HCT116 (cell line): Measurements from ENCODE around the gene RNF166. TPM values are rescaled to one million over a fixed set of nuclear protein-coding genes. Genes with fewer than 3 reads are reported as not detected.

Experiments
- ATAC-seq: fragments of 200-7000 bp; cut with Tn5 transposase; 2 replicates; pipeline ENCODE4 v1.9.1; 2020; ENCODE audit warnings: mild to moderate bottlenecking, moderate library complexity
- BruUV-seq: library from RNA; stranded (reverse); fragments of 400-500 nt; replicated peaks from 2 replicates; lab custom pipeline; 2021; lab: Mats Ljungman, UMichigan
- CTCF ChIA-PET: fragments of 300-600 bp; sonication (Branson Sonifier 250); formaldehyde crosslinking; loops from one replicate; lab custom pipeline; 2021; ENCODE audit warnings: antibody characterized with exemption; lab: Charles Lee
- POLR2A ChIA-PET: fragments of 300-600, 350-600 bp; sonication (Branson Sonifier 250); formaldehyde crosslinking; loops from one replicate; lab custom pipeline; 2021; ENCODE audit warnings: antibody characterized with exemption; lab: Charles Lee
- RAD21 ChIA-PET, 2 experiments: fragments of 300-600 bp; sonication (Branson Sonifier 250); formaldehyde crosslinking; loops; one replicate each; lab custom pipeline; 2023; ENCODE audit warnings: low total read pairs in 2 of 2; ENCODE audit not compliant: uncharacterized antibody in 2 of 2, unreplicated experiment in 2 of 2, low non-redundant PET in 1 of 2; lab: Charles Lee
- DNase-seq: peaks from one replicate; pipeline ENCODE4 v3.0.0-alpha.2; 2010; ENCODE audit warnings: low read depth, low spot score
- H2AFZ ChIP-seq: fragments of 200-600 bp; shearing (Covaris generic), sonication (generic); 2 replicates; pipeline ENCODE4 v1.6.1; 2017; ENCODE audit warnings: low read depth, mixed run types, mixed read lengths, antibody characterized with exemption, low read length; ENCODE audit not compliant: poor library complexity, severe bottlenecking
- H3K27ac ChIP-seq: 2 replicates; pipeline ENCODE4 v1.5.1; 2012; ENCODE audit warnings: low read depth, low read length
- H3K27me3 ChIP-seq: fragments of 200-600 bp; sonication (generic); 2 replicates; pipeline ENCODE4 v1.6.1; 2016; ENCODE audit warnings: mixed run types, low read length, mixed read lengths; ENCODE audit not compliant: insufficient read depth
- H3K36me3 ChIP-seq, 2 experiments: fragments of 200-500 bp in 1 of 2; fragments of 200-600 bp in 1 of 2; sonication (Bioruptor generic) in 1 of 2; sonication (generic) in 1 of 2; 2 replicates each; pipeline versions ENCODE4 v1.5.1 to v1.6.1; 2014 to 2016; ENCODE audit warnings: low read length in 2 of 2, inconsistent platforms in 1 of 2, mixed read lengths in 1 of 2, mixed run types in 1 of 2; ENCODE audit not compliant: insufficient read depth in 2 of 2, control insufficient read depth in 1 of 2
- H3K4me1 ChIP-seq, 2 experiments: fragments of 200-600 bp in 1 of 2; sonication (generic) in 1 of 2; 2 replicates each; pipeline versions ENCODE4 v1.5.1 to v1.6.1; 2012 to 2017; ENCODE audit warnings: low read length in 2 of 2, inconsistent platforms in 1 of 2, mild to moderate bottlenecking in 1 of 2, mixed read lengths in 1 of 2, mixed run types in 1 of 2, moderate library complexity in 1 of 2; ENCODE audit not compliant: insufficient read depth in 2 of 2, control insufficient read depth in 1 of 2
- H3K4me2 ChIP-seq: fragments of 200-600 bp; sonication (generic); 2 replicates; pipeline ENCODE4 v1.6.1; 2017; ENCODE audit warnings: mixed run types, low read length, mixed read lengths
- H3K4me3 ChIP-seq, 2 experiments: fragments of 200-600 bp in 1 of 2; sonication (generic) in 1 of 2; replicated peaks in 1 of 2; 2 replicates each; pipeline ENCODE4 v1.5.1; 2011 to 2016; ENCODE audit warnings: low read length in 2 of 2, control low read depth in 1 of 2, low read depth in 1 of 2, mild to moderate bottlenecking in 1 of 2, mixed read lengths in 1 of 2, mixed run types in 1 of 2
- H3K79me2 ChIP-seq: fragments of 200-600 bp; sonication (generic); 2 replicates; pipeline ENCODE4 v1.6.1; 2017; ENCODE audit warnings: mild to moderate bottlenecking, mixed run types, low read length, moderate library complexity, mixed read lengths; ENCODE audit not compliant: insufficient read depth
- H3K9ac ChIP-seq: fragments of 200-600 bp; sonication (generic); 2 replicates; pipeline ENCODE4 v1.6.1; 2016; ENCODE audit warnings: low read length, mixed read lengths
- H3K9me2 ChIP-seq: fragments of 200-600 bp; sonication (generic), shearing (Covaris generic); 2 replicates; pipeline ENCODE4 v1.6.1; 2017; ENCODE audit warnings: mixed run types, mild to moderate bottlenecking, moderate library complexity; ENCODE audit not compliant: insufficient read depth
- H3K9me3 ChIP-seq, 2 experiments: fragments of 200-500 bp in 1 of 2; fragments of 200-600 bp in 1 of 2; sonication (Bioruptor generic) in 1 of 2; sonication (generic) in 1 of 2; 2 replicates each; pipeline ENCODE4 v1.6.1; 2014 to 2017; ENCODE audit warnings: low read length in 2 of 2, mixed read lengths in 2 of 2, inconsistent platforms in 1 of 2, low read depth in 1 of 2, mild to moderate bottlenecking in 1 of 2, mixed run types in 1 of 2, moderate library complexity in 1 of 2; ENCODE audit not compliant: control insufficient read depth in 1 of 2, insufficient read depth in 1 of 2
- H4K20me1 ChIP-seq: fragments of 200-600 bp; sonication (generic), shearing (Covaris generic); 2 replicates; pipeline ENCODE4 v1.6.1; 2017; ENCODE audit warnings: mixed run types, mild to moderate bottlenecking, moderate library complexity; ENCODE audit not compliant: insufficient read depth
- EGR1 ChIP-seq: IDR thresholded peaks from 2 replicates; pipeline ENCODE4 v1.6.1; 2012; ENCODE audit warnings: low read depth
- FOSL1 ChIP-seq: IDR thresholded peaks from 2 replicates; pipeline ENCODE4 v1.6.1; 2012; ENCODE audit warnings: low read depth
- JUND ChIP-seq: IDR thresholded peaks from 2 replicates; pipeline ENCODE4 v1.6.1; 2012
- RAD21 ChIP-seq: IDR thresholded peaks from 2 replicates; pipeline ENCODE4 v1.6.1; 2012; ENCODE audit warnings: low read depth, mild to moderate bottlenecking
- SRF ChIP-seq: IDR thresholded peaks from 2 replicates; pipeline ENCODE4 v1.6.1; 2012; ENCODE audit warnings: low read depth
- TCF7L2 ChIP-seq: IDR thresholded peaks from 2 replicates; pipeline ENCODE4 v1.7.0; 2011; ENCODE audit warnings: borderline replicate concordance, inconsistent platforms; ENCODE audit not compliant: insufficient read depth, insufficient read length; ENCODE audit errors: extremely low read depth
- intact Hi-C: fragments of 100-400 bp; cut with micrococcal nuclease; formaldehyde crosslinking; loops from 2 replicates; pipeline ENCODE4 v1.10.0; 2022
- total RNA-seq: library from RNA; stranded (reverse); gene quantifications from one replicate; pipeline ENCODE4 v1.2.1, GENCODE V29; 2021; ENCODE audit not compliant: unreplicated experiment
- TF ChIP-seq, protein P1 (sequence below): IDR thresholded peaks from 2 replicates; pipeline ENCODE4 v1.6.1; 2012
- TF ChIP-seq, protein P2 (sequence below): IDR thresholded peaks from 2 replicates; pipeline ENCODE4 v1.6.1; 2011; ENCODE audit warnings: mild to moderate bottlenecking, low read length, moderate library complexity; ENCODE audit not compliant: insufficient replicate concordance; ENCODE audit errors: extremely low read depth

RNF166 gene
- total RNA-seq, 1 experiment from 2014 or later: 39.4 TPM

- ChIA-PET RAD21 (no interaction called here), CTCF (interaction anchor here (1.0 kb wide), 1 partner anchor 43 kb away, joined by 3 read pairs; no protein-coding TSS in a partner anchor), POLR2A (no interaction called here)
- intact Hi-C loops: no loop called here
- Histone ChIP-seq H3K9me2 (no peaks in the 10 kb centered on the region), H2AFZ (no peak overlapping the region), H3K27me3 (no peaks in the 10 kb centered on the region), H3K4me3 (no peak overlapping the region), H3K27ac (no peak overlapping the region), H3K4me1 (no peaks in the 10 kb centered on the region), H3K36me3 (peaks cover 0 to 3% of the 10 kb centered on the region in 2 experiments; a peak in 1 of 4 replicates), H3K9ac (no peak overlapping the region), H3K9me3 (no peaks in the 10 kb centered on the region), H3K4me2 (no peak overlapping the region), H4K20me1 (no peaks in the 10 kb centered on the region), H3K79me2 (no peaks in the 10 kb centered on the region)
- DNase-seq (no peak), ATAC-seq (no peak)
- TF ChIP-seq JUND (no peak), FOSL1 (no peak), RAD21 (no peak), EGR1 (no peak), TCF7L2 (no peak), SRF (no peak)
- TF ChIP-seq, protein P1, sequence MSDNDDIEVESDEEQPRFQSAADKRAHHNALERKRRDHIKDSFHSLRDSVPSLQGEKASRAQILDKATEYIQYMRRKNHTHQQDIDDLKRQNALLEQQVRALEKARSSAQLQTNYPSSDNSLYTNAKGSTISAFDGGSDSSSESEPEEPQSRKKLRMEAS: no peak
- TF ChIP-seq, protein P2, sequence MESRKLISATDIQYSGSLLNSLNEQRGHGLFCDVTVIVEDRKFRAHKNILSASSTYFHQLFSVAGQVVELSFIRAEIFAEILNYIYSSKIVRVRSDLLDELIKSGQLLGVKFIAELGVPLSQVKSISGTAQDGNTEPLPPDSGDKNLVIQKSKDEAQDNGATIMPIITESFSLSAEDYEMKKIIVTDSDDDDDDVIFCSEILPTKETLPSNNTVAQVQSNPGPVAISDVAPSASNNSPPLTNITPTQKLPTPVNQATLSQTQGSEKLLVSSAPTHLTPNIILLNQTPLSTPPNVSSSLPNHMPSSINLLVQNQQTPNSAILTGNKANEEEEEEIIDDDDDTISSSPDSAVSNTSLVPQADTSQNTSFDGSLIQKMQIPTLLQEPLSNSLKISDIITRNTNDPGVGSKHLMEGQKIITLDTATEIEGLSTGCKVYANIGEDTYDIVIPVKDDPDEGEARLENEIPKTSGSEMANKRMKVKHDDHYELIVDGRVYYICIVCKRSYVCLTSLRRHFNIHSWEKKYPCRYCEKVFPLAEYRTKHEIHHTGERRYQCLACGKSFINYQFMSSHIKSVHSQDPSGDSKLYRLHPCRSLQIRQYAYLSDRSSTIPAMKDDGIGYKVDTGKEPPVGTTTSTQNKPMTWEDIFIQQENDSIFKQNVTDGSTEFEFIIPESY: no peak
- no TSS peak for BruUV-seq
Observed at GRCh38 chr16:88694221-88695087, 11.8 kb downstream of the RNF166 start.
